Adrenal gland (tissue), 12 donors: Measurements from ENCODE around the gene CLDN24. TPM values are rescaled to one million over a fixed set of nuclear protein-coding genes. Genes with fewer than 3 reads are reported as not detected.

Experiments used
- DNase-seq, 7 donors: peaks; one replicate each; pipeline ENCODE4 v3.0.0-alpha.2; 2019 to 2020
- H3K27ac ChIP-seq, 5 donors: fragments of 200-600 bp; sonication (generic) in 4 of 5; 1 replicate in 3 of 5; 2 replicates in 2 of 5; pipeline versions ENCODE4 v1.5.1 to v1.8.0; 2016 to 2020; ENCODE audit warnings: mild to moderate bottlenecking in 1 of 5
- H3K27me3 ChIP-seq: fragments of 200-600 bp; 2 replicates; pipeline ENCODE4 v1.8.0; 2021
- H3K36me3 ChIP-seq, 2 donors: fragments of 200-600 bp; replicated peaks in 1 of 2; 1 replicate in 1 of 2; 2 replicates in 1 of 2; pipeline versions ENCODE4 v1.5.1 to v1.8.0; 2018 to 2022
- H3K4me1 ChIP-seq, 2 donors: fragments of 200-600 bp; replicated peaks in 1 of 2; 1 replicate in 1 of 2; 2 replicates in 1 of 2; pipeline versions ENCODE4 v1.5.1 to v1.8.0; 2018 to 2021
- H3K4me3 ChIP-seq, 4 donors: fragments of 200-600 bp; sonication (generic) in 3 of 4; one replicate each; pipeline ENCODE4 v1.5.1; 2016 to 2018
- H3K9me3 ChIP-seq, 3 donors: fragments of 200-600 bp; sonication (generic) in 1 of 3; replicated peaks in 1 of 3; 1 replicate in 2 of 3; 2 replicates in 1 of 3; pipeline versions ENCODE4 v1.5.1 to v1.8.0; 2016 to 2021
- CTCF ChIP-seq, 6 experiments: fragments of 450-650 bp in 4 of 6; fragments of 200-600 bp in 2 of 6; sonication (generic) in 1 of 6; IDR thresholded peaks; 1 replicate in 5 of 6; 2 replicates in 1 of 6; pipeline versions ENCODE4 v1.5.1 to v1.8.0; 2016 to 2021; ENCODE audit warnings: antibody characterized with exemption in 6 of 6, mild to moderate bottlenecking in 2 of 6, moderate library complexity in 1 of 6
- POLR2A ChIP-seq, 2 donors: fragments of 450-650 bp; IDR thresholded peaks; one replicate each; pipeline ENCODE4 v1.6.1; 2017; ENCODE audit warnings: antibody characterized with exemption in 2 of 2, mild to moderate bottlenecking in 2 of 2, moderate library complexity in 1 of 2
- WGBS, 4 donors: extraction: QIAGEN DNeasy Blood & Tissue Kit in 2 of 4; methylation state at CpG; one replicate each; pipeline versions ENCODE4 v1.1.5 to v1.1.7; 2013 to 2017; 5-methylcytosine and 5-hydroxymethylcytosine counted together
- intact Hi-C, 2 donors: fragments of 100-400 bp; cut with DNase I; formaldehyde crosslinking; loops; one replicate each; pipeline versions ENCODE4 v1.14.1 to v1.15.0; 2022 to 2023
- polyA plus RNA-seq, 3 donors: library from polyadenylated mRNA; stranded (reverse); fragments of 200-250 nt in 2 of 3; fragments of 350-450 nt in 1 of 3; fragmentation: Illumina TruSeq in 1 of 3; extraction: RNeasy Lipid Tissue Mini Kit (QIAGEN cat#74804) in 1 of 3; gene quantifications; one replicate each; pipeline ENCODE4 v1.2.3, GENCODE V29; 2013 to 2014
- total RNA-seq, 9 donors: library from RNA; depleted of rRNA in 4 of 9; stranded (reverse); fragments of >200 nt in 4 of 9; fragments of 120-200 nt in 1 of 9; fragmentation: NEBNext Ultra II Directional in 1 of 9; extraction: Animal tissue kit (Norgen Biotek cat#: 25700) in 1 of 9; gene quantifications; one replicate each; pipeline versions ENCODE4 v1.1.0 to v1.2.4, GENCODE V29; 2013 to 2023
- donor health status: healthy with polysubstance abuse.
- donor health status: Bipolar disorder and iron deficiency.
- donor health status: DM: yes; HTN: yes; CAD: no.
- donor health status: DM: no; HTN: no; CAD: no.
- donor health status: DM: no; HTN: no; CAD: no.
- donor health status: DM: yes; HTN: yes; CAD: no.

The CLDN24 gene
- total and polyA plus RNA-seq, 12 donors = not detected

DNA sequence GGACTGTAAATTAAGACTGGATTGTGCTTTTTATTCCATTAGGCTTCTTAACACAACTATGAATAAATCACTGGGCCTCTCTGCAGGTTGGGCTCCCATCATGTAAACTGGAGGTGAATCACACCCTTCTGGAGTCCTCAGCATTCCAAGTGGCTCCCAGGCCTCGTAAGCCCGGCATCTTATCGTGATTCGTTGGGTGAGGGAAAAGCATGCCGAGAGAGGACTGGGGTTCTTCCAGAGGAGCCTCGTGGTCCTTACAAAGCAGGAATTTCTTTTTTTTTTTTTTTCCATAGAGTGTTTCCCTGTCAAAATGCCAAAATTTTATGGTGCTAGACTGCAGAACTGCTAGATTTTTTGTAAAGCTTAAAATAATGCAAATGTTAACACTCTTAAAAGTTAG lies 22.2 kb downstream of the CLDN24 start:
- no peak overlapping the region for H3K27ac ChIP-seq
- WGBS, 4 donors = 76 to 92% (median 82%) methylated on average over 6 of the region's 6 CpGs
- H3K9me3 ChIP-seq = no peaks in the 10 kb centered on the region
- TF ChIP-seq POLR2A (IDR thresholded peaks at IDR 0.05) (no peak), CTCF (IDR thresholded peaks at IDR 0.05) (no peak)
- no peaks in the 10 kb centered on the region for H3K4me1 ChIP-seq
- H3K27me3 ChIP-seq = no peaks in the 10 kb centered on the region
- no peaks in the 10 kb centered on the region for H3K36me3 ChIP-seq
- intact Hi-C loops = no loop called here
- no peak for DNase-seq
- no peak overlapping the region for H3K4me3 ChIP-seq

DNA sequence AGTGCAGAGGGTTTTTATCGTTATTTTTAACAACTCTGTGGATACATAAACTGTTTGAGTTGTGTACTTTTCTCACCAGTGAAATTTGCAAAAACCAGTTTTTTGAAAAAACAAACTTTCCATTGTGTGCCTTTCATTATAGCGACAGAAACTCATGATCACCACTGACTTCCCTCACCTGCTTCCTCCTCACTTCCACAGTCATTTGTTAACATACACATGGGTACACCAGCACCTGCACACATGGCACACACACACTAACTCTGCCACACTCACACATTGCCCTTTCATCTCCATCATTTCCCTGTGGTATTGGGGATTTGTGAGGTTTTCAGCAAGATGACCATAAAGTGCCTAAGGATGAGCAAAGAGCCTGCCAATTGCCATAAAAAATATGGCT lies 22.8 kb downstream of the CLDN24 start:
- TF ChIP-seq POLR2A (IDR thresholded peaks at IDR 0.05) (no peak), CTCF (IDR thresholded peaks at IDR 0.05) (no peak)
- no peak overlapping the region for H3K4me3 ChIP-seq
- intact Hi-C loops = no loop called here
- H3K36me3 ChIP-seq = no peaks in the 10 kb centered on the region
- no peak for DNase-seq
- no peaks in the 10 kb centered on the region for H3K27me3 ChIP-seq
- WGBS, 4 donors = 59 to 85% (median 84%) methylated on average over 2 of the region's 2 CpGs
- H3K4me1 ChIP-seq = no peaks in the 10 kb centered on the region
- no peaks in the 10 kb centered on the region for H3K9me3 ChIP-seq
- H3K27ac ChIP-seq = no peak overlapping the region

- TF ChIP-seq CTCF (IDR thresholded peaks at IDR 0.05) = no peak
- TF ChIP-seq POLR2A (IDR thresholded peaks at IDR 0.05) = no peak
- Histone ChIP-seq H3K4me1 (no peaks in the 10 kb centered on the region), H3K9me3 (no peaks in the 10 kb centered on the region), H3K27me3 (no peaks in the 10 kb centered on the region), H3K27ac (no peak overlapping the region), H3K4me3 (no peak overlapping the region), H3K36me3 (no peaks in the 10 kb centered on the region)
- no peak for DNase-seq
- 88 to 100% (median 93%) methylated on average over 3 of the region's 3 CpGs for WGBS, 4 donors
- intact Hi-C loops = no loop called here
These were observed 24.6 kb downstream of the CLDN24 start for GRCh38 chr4:183297675-183298074.

- Histone ChIP-seq H3K4me1 (no peaks in the 10 kb centered on the region), H3K9me3 (no peaks in the 10 kb centered on the region), H3K27ac (no peak overlapping the region), H3K36me3 (no peaks in the 10 kb centered on the region), H3K4me3 (no peak overlapping the region), H3K27me3 (no peaks in the 10 kb centered on the region)
- intact Hi-C loops = no loop called here
- TF ChIP-seq CTCF (IDR thresholded peaks at IDR 0.05) = no peak
- 92 to 95% (median 93%) methylated on average over 10 of the region's 10 CpGs for WGBS, 4 donors
- no peak for DNase-seq
These were observed 26.5 kb downstream of the CLDN24 start for GRCh38 chr4:183295711-183296110.
